Left lobe of liver (tissue), 2 donors: ENCODE data around the gene PCBP3. TPM values are rescaled to one million over a fixed set of nuclear protein-coding genes. Genes with fewer than 3 reads are reported as not detected.
"Not testable (repeated sequence)": the region's sequence is repeated elsewhere in the genome, so short reads cannot be mapped to it uniquely, and the experiment has no call there.

Source experiments
- ATAC-seq: fragments of 200-7000 bp; cut with Tn5 transposase; one replicate; pipeline ENCODE4 v1.9.1; 2020; ENCODE audit warnings: mild to moderate bottlenecking, moderate library complexity
- DNase-seq: peaks from one replicate; pipeline ENCODE4 v3.0.0-alpha.2; 2020; ENCODE audit warnings: low spot score
- total RNA-seq: library from RNA; stranded (reverse); gene quantifications from one replicate; pipeline ENCODE4 v1.2.1, GENCODE V29; 2021
- donor health status: DM: no; HTN: no; CAD: no; lungs with moderate emphysema.
- donor health status: DM: no; HTN: yes; CAD: no.

PCBP3 gene
- total RNA-seq, 1 donor from 2014 or later: 0.83 TPM

GRCh38 chr21:45949928-45950739, 306.6 kb downstream of the PCBP3 start:
- DNase-seq (no peak), ATAC-seq (no peak)

GRCh38 chr21:45950740-45951515, 307.4 kb downstream of the PCBP3 start:
- ATAC-seq (no peak), DNase-seq (no peak)

DNA sequence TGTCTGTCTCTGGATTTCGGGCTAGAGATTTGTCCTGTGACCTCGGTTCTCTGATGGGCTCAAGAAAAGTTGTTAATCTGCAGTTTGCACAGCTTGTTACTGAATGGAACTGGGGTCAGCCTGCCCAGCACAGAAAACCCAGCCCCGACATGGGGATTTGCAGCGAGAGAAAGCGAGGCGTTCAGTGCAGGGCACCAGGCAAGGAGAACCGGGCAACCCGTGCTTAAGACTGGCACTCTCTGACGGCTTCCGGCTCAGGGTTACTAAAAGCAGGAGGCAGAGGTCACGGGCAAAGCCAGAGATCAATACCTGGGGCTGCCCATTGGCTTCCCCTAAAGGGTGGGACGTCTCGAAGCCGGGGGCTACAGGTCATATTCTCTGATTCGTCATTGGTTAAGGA, 308.2 kb downstream of the PCBP3 start:
- no peak for DNase-seq
- ATAC-seq: no peak

DNA sequence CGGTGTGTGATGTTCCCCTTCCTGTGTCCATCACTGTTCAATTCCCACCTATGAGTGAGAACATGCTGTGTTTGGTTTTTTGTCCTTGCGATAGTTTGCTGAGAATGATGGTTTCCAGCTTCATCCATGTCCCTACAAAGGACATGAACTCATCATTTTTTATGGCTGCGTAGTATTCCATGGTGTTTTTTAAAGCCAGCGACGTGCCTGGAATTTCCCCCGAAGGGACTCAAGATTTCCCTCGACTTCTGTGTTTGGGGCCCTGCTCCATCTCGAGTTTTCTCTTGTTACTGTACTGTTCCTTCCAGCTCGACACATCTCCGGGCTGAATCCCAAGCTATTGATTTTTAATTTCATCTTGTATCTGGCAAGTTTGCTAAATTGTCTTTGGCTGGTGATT, 309.0 kb downstream of the PCBP3 start:
- not testable (repeated sequence) for DNase-seq

DNA sequence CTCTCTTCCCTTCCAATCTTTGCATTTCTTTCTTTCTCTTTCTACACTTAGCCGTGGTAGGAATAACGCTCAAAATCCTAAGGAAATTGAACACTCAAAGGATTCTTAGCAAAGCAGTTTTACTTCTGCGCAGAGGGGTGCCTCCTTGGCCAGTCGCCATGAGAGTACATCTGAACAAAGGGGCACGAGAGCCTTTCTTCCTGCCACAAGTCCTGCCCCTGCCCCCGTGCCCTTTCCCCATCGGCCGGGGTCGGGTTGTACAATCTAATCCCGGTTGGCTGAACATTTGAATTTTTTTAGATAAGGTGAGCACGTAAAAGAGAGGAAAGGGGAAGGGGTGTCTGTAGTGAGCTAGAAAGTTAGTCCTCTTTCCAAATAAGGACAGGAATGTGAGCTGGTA, 309.4 kb downstream of the PCBP3 start:
- ATAC-seq (no peak), DNase-seq (no peak)

More for the DNA sequence above, 309.0 kb downstream of the PCBP3 start:
- ATAC-seq: not testable (repeated sequence)

DNA sequence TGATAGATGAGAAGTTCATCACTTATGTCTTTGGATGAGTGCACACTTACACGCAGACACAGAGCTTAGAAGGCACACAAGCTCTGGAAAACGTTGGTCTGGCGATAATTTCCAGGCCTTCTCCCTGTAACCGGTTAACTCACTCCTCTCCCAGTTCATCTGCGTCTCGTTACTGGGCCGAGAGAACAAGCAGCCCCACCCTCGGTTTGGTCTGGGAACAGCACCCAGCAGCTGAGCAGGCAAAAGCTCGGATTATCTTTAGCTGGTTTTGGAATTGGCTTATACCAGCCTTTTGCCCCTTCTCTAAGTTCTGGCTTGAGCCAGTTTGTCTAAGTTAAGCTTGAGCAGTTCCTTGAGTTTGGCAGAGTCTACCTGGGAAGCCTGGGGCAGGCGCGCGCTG, 310.7 kb downstream of the PCBP3 start:
- no peak for ATAC-seq
- no peak for DNase-seq

GRCh38 chr21:45954921-45955320, 311.4 kb downstream of the PCBP3 start:
- DNase-seq (no peak), ATAC-seq (no peak)

- no peak for ATAC-seq
- no peak for DNase-seq
Measured at GRCh38 chr21:45957551-45957950, 314.0 kb downstream of the PCBP3 start.

DNA sequence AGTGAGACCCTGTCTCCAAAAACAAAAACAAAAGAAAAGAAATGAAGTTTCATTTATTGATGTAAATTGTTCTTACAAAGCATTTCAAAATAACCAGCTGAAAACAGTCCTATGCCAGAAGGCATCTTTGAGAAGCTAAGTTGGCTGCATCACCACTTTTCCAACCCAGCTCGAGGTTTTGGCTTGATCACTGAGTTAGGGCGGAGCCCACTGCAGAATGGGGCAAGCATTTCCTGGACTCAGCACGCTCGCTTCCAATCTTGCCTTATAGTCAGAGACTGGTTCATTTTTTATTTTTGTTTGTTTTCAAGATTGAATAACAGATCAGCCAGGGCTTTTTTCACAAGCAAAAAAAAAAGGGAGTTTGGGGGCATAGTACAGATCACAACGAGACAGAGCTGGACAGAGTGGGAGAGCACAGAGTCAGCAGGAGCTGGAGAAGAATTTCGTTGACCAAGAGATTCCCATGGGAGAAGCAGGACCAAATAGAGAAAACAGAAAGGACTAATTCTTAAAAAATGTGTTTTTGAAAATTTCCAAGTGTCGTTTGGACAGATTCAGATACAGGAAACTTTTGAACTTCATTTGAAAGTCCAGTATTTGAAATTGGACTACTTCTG, 314.6 kb downstream of the PCBP3 start:
- no peak for ATAC-seq

DNA sequence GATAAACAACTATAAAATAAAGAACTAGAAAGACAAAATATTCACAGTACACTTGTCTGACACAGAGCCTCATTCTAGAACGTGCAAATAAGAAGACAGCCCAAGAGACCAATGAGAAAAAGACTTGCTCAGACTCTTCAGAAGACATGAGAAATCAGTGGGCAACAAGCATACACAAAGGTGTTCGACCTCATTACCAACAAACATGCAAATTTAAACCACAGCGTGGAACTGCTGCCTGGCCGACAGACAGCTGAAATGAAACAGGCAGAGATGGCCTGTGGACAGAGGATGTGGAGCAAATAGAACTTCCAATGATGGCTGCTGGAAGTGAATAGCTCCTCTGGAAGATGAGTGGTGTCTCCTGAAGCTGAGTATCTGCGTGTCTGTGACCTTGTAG, 315.7 kb downstream of the PCBP3 start:
- ATAC-seq (no peak), DNase-seq (no peak)

More for the DNA sequence above, 314.6 kb downstream of the PCBP3 start:
- DNase-seq: no peak

- no peak for DNase-seq
- ATAC-seq: peak; percentile 19
Measured at GRCh38 chr21:45959779-45960390, 316.4 kb downstream of the PCBP3 start.

DNA sequence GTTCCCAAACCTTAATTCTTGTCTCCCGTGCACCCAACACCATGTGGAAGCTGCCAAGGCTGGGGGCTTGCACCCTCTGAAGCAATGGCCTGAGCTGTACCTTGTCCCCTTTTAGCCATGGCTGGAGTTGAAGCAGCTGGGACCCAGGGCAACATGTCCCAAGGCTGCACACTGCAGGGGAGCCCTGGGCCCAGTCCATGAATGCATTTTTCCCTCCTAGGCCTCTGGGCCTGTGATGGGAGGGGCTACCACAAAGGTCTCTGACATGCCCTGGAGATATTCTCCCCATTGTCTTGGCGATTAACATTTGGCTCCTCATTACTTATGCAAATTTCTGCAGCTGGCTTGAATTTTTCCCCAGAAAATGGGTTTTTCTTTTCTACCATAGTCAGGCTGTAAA, 317.9 kb downstream of the PCBP3 start:
- DNase-seq, ATAC-seq: not testable (repeated sequence)

DNA sequence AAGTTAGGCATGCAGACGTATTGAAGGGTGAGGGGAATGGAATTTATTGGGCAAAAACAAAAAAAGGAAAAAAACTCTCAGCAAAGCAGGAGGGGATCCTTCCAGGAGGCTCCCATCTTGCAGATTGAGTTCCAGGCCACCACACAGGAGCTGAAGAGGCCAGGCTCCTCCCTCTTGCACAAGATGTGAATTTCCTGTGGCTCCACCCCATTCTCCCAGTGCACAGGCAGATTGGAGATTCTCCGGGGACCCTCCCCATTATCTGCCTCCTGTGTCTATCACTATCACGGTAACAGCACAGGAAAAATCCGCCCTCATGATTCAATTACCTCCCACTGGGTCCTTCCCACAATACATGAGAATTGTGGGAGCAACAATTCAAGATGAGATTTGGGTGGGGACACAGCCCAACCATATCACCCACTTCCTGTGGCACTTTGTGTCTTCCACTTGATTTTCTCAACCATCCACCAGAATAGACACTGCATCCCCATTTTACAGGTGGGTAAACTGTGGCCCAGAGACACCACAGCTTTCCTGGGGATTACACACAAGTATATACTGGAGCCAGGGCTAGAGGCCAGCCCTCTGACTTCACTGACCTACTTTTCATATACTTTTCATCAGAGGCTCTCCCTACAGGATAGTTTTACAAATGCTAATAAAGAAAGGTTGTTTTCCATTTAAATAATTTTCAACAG, 319.2 kb downstream of the PCBP3 start:
- no peak for DNase-seq
- no peak for ATAC-seq

DNA sequence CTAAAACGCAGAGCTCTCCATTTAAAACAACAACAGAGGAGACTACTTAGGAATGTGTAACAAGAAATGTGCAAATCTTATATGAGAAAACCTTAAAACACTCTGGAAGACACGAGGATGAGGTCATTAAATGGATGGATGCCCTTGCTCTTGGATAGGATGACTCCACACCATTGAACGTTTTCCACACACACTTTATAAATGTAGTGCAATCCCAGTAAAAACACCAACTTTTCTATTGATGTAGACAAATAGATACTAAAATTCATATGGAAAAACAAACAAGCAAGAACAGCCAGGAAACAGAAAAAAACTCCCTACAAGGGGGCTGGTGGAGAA, 319.7 kb downstream of the PCBP3 start:
- DNase-seq: no peak

GRCh38 chr21:45964649-45965048, 321.1 kb downstream of the PCBP3 start:
- DNase-seq (no peak), ATAC-seq (no peak)

More for the DNA sequence above, 319.7 kb downstream of the PCBP3 start:
- no peak for ATAC-seq

GRCh38 chr21:45965084-45965809, 321.7 kb downstream of the PCBP3 start:
- ATAC-seq (peak; percentile 67), DNase-seq (no peak)

DNA sequence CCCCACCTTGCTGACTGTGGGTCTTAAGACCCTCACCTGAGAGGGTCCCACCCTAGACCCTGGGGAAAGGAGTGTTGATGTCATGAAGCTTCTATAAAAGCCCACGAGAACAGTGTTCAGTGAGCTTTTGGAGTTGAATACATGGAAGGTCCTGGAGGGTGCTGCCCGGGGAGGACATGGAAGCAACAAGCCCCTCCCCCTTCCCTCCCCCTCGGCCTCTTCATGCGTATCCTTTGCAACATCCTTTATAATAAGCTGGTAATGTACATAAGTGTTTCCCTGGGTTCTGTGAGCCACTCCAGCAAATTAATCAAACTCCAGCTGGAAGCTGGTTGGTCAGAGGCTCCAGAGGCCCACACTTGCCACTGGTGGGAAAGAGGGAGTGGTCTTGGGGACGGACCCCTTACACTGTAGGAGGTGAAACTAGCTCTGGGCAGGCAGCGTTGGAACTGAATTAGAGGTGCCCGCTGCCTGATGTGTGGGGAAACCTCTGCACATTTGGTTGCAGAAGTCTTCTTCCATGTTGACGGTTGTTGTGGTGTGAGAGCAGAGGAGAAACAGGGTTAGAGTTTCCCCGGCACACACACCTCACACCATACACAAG, 323.4 kb downstream of the PCBP3 start:
- DNase-seq (no peak), ATAC-seq (no peak)

- peak; percentile 1 for ATAC-seq
- DNase-seq: peak; percentile 43
Measured at GRCh38 chr21:45969921-45970673, 326.6 kb downstream of the PCBP3 start.
